HG02981 (cell line): ENCODE data around the gene DMD.

Source experiments
- ATAC-seq: cut with Tn5 transposase; IDR thresholded peaks from one replicate; pipeline ENCODE4 v1.9.1; 2021; ENCODE audit warnings: mild to moderate bottlenecking, moderate library complexity; ENCODE audit not compliant: unreplicated experiment

Gene DMD

GRCh38 chrX:31796624-31797023 is 1414.7 kb downstream of the DMD start:
- ATAC-seq, result no peak

DNA sequence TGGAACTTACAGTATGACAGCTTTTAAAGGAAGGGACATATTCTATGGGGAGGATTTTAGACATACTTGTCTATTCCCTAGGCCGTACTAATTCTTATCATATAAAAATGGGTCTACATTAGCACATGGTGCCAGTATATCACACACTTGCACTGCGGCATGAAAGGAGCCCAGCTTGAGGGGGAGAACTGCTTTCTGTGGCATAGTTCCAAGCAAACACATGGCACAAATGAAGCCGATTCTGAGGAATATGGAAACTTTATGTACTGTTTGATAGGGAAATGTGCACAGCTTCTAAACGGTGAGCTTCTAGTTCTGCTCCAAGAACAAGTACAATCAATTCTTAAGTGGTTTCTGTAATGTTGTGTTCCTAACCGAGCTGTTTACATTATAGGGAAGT is 1463.9 kb downstream of the DMD start:
- no peak for ATAC-seq

- ATAC-seq, result no peak
Observed at GRCh38 chrX:31743004-31743403, 1468.3 kb downstream of the DMD start.

- no peak for ATAC-seq
Observed at GRCh38 chrX:31717474-31717873, 1493.9 kb downstream of the DMD start.

- no peak for ATAC-seq
Observed at GRCh38 chrX:31715675-31716074, 1495.7 kb downstream of the DMD start.

DNA sequence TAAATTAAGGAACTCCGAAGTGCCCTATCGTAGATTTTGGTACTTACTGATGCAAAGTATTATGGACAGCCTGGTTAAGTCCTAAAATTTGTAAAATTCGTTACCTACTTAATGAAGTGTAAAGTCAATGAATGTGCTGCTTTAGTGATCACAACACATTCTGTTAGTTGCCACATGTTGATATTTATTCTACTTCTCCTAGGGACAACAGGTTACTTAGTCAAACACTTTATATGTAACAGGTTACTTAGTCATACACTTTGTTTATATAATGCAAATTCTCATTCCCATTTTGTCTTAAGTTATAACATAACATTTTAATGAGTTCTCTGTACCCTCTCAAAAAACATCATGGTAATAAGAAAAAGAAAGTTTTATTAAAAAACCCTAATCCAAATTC is 1496.6 kb downstream of the DMD start:
- ATAC-seq, result no peak

- no peak for ATAC-seq
Observed at GRCh38 chrX:31713120-31713519, 1498.2 kb downstream of the DMD start.

- ATAC-seq, result no peak
Observed at GRCh38 chrX:31711166-31711565, 1500.2 kb downstream of the DMD start.

GRCh38 chrX:31708116-31708515 is 1503.2 kb downstream of the DMD start:
- ATAC-seq, result no peak

- no peak for ATAC-seq
Observed at GRCh38 chrX:31706466-31706865, 1504.9 kb downstream of the DMD start.

DNA sequence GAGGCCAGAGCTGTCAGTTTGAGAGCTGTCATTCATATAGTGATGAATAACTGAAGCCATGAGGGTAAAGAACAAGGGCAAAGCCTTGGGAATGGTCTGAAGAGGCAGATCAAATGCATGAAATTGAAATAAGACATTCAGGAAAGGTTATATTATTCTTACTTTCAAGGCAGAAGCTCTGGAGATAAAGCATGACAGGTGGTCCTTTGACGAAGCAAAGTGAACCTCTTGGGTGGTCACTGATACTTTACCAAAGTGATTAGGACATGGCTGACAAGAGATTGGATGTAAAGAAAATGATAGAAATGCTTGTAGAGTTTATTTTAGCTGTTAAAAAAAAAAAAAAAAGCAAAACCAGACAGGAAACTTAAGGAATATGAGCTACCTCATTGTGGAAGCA is 1505.5 kb downstream of the DMD start:
- no peak for ATAC-seq

DNA sequence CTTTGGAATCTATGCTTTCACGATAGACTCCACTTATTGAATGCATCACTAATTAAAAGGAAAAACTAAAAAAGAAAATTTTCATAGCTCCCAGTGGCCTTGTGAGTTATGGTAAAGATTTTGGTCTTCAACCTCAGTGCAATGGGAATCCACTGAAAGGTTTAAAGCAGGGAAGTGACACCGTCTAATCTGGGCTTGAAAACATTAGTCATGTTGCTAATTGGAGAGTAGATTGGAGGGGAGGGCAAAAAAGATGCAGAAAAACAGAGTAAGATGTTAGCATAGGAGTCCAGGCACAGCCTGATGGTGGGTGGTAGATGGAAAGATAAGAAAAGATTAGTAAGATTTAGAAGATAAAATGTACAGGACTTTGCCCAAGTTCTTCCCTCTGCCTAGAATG is 1506.4 kb downstream of the DMD start:
- no peak for ATAC-seq

DNA sequence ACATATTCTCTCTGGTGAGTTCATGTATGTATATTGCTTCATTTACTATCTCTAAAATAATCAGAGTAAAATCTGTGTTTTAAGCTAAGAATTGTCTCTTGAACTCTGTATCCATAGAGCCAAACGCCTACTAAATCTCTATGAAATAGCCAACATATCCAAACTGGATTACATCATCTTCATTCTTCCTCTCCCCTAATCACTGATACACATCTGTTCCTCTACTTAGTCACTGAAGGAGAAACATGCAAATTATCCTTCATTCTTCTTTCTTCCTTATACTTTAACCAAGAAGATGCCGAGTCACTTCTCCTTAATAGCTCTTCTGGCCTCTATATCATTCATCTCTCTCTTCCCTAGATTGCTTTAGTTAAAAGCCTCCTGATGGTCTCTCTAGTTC is 1509.1 kb downstream of the DMD start:
- no peak for ATAC-seq

DNA sequence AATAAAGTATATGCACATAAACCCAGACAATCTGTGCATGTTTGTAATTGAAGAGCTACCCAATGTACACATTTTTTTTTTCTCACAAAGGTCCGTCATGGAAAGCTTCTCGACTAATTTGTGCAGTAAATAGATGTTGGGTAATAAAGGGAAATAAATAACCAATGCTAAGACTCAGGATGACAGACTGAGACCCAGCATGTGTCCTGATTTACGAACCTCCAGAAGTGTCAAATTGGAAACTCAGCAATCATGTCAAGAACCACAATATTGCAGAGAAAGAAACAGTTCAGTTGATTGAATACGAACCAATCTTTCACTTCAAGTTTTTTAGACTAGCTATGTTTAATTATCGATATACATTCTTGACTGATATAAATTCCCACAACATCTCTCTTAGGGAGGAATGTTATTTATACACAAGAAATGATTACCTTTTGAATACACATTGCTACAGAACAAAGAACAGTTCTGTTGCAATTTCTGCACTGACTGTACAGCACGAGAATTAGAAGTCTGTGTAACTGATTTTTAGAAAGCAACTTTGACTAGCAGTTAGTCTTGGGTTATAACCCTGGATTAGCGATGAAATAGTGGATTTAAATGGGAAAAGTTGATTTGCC is 1513.9 kb downstream of the DMD start:
- ATAC-seq, result no peak

- ATAC-seq, result no peak
Observed at GRCh38 chrX:31679861-31680260, 1531.5 kb downstream of the DMD start.

GRCh38 chrX:31670245-31670644 is 1541.1 kb downstream of the DMD start:
- ATAC-seq, result no peak

- ATAC-seq, result no peak
Observed at GRCh38 chrX:31665454-31665853, 1545.9 kb downstream of the DMD start.

DNA sequence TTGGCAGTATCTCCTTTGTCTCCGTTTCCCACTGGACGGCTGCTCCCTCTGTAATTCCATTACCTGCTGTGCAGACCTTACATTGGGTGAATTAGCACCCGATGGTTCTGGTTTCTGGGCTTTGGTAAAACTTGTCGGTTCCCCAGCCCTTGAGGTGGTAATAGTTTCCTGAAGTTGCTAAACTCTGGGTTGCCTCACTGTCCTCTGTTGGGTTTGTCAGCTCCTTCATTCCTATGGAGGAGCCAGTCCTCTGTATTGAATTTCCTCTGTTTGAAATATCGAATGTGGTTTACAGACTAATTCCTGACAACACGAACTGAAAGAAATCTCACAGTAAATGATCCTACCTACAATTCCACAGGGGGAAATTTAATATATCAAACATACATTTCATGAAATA is 1548.2 kb downstream of the DMD start:
- ATAC-seq, result no peak

GRCh38 chrX:31661280-31661810 is 1550.0 kb downstream of the DMD start:
- no peak for ATAC-seq

DNA sequence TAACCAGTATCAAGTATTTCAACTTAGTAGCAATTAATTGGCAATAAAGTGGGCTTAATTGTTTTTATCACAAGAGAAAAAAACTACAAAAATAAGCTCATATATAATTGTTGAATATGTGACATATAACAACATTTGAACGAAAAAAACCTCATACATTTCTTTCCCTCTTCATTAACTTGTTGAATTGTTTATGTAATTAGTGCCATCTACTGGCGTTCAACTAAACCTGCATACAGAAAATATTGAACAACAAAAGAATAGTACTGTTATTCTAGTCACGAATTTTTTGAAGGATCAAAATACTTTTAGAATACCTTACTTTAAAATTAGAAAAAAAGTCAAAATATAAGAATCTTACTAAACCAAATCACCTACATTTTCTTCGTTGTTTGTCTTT is 1553.0 kb downstream of the DMD start:
- no peak for ATAC-seq

GRCh38 chrX:31656013-31656412 is 1555.3 kb downstream of the DMD start:
- ATAC-seq, result no peak

- ATAC-seq, result no peak
Observed at GRCh38 chrX:31653422-31653821, 1557.9 kb downstream of the DMD start.

DNA sequence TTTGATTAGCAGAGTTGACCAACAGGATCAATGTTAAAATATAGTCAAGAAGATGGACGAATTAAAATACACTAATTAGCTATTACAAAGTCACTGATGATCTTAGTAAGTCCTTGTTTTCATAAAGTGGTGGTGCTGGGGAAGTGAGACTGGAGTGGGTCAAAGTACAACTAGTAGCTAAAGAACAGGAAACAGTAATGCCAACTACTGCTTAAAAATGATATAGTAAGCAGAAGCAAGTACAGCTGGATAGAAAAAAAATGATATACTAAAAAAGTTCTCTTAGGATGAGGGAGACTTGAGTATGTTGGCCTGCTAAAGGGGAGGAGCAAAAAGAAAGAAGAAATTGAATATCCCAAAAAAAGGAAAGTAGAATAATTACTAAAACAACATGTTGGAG is 1558.7 kb downstream of the DMD start:
- ATAC-seq, result no peak
